HG03521 (cell line): ENCODE results near the gene ETF1.
"Not testable (repeated sequence)": the region's sequence is repeated elsewhere in the genome, so short reads cannot be mapped to it uniquely, and the experiment has no call there.

Experiments used
- ATAC-seq: cut with Tn5 transposase; IDR thresholded peaks from one replicate; pipeline ENCODE4 v1.9.1; 2021; ENCODE audit warnings: mild to moderate bottlenecking, moderate library complexity; ENCODE audit not compliant: unreplicated experiment

ETF1 gene

GRCh38 chr5:138533973-138534941 lies 8.8 kb downstream of the ETF1 start:
- no peak for ATAC-seq

GRCh38 chr5:138529812-138530211 lies 13.2 kb downstream of the ETF1 start:
- ATAC-seq = no peak

- no peak for ATAC-seq
Measured at GRCh38 chr5:138528744-138529469, 14.1 kb downstream of the ETF1 start.

GRCh38 chr5:138528208-138528607 lies 14.8 kb downstream of the ETF1 start:
- ATAC-seq = no peak

- ATAC-seq = no peak
Measured at GRCh38 chr5:138527170-138527569, 15.9 kb downstream of the ETF1 start.

- no peak for ATAC-seq
Measured at GRCh38 chr5:138523406-138523805, 19.6 kb downstream of the ETF1 start.

GRCh38 chr5:138520971-138521370 lies 22.1 kb downstream of the ETF1 start:
- ATAC-seq = no peak

GRCh38 chr5:138517437-138517836 lies 25.6 kb downstream of the ETF1 start:
- no peak for ATAC-seq

- ATAC-seq = no peak
Measured at GRCh38 chr5:138515556-138516245, 27.3 kb downstream of the ETF1 start.

- ATAC-seq = no peak
Measured at GRCh38 chr5:138514021-138514420, 29.0 kb downstream of the ETF1 start.

GRCh38 chr5:138508958-138509357 lies 34.1 kb downstream of the ETF1 start:
- no peak for ATAC-seq

- not testable (repeated sequence) for ATAC-seq
Measured at GRCh38 chr5:138507485-138507884, 35.6 kb downstream of the ETF1 start.

- no peak for ATAC-seq
Measured at GRCh38 chr5:138506370-138507306, 36.4 kb downstream of the ETF1 start.

GRCh38 chr5:138504799-138505198 lies 38.2 kb downstream of the ETF1 start:
- no peak for ATAC-seq

- ATAC-seq = no peak
Measured at GRCh38 chr5:138503487-138504270, 39.4 kb downstream of the ETF1 start.

GRCh38 chr5:138502521-138502920 lies 40.5 kb downstream of the ETF1 start:
- no peak for ATAC-seq

- ATAC-seq = no peak
Measured at GRCh38 chr5:138502121-138502520, 40.9 kb downstream of the ETF1 start.

- ATAC-seq = no peak
Measured at GRCh38 chr5:138498376-138498775, 44.7 kb downstream of the ETF1 start.

GRCh38 chr5:138495351-138495750 lies 47.7 kb downstream of the ETF1 start:
- no peak for ATAC-seq
